Pancreas (tissue), 10 donors: ENCODE data around the gene TMC3. TPM values are rescaled to one million over a fixed set of nuclear protein-coding genes. Genes with fewer than 3 reads are reported as not detected.

ENCODE experiments used
- ATAC-seq, 4 donors: fragments of 200-7000 bp; cut with Tn5 transposase; one replicate each; pipeline versions ENCODE4 v1.8.0 to v1.9.1; 2020; ENCODE audit warnings: mild to moderate bottlenecking in 4 of 4, moderate library complexity in 4 of 4
- DNase-seq, 6 donors: peaks; one replicate each; pipeline ENCODE4 v3.0.0-alpha.2; 2020
- FAIRE-seq: peaks from 2 replicates; lab custom pipeline; 2012; peaks lifted over from hg19 to GRCh38; lab: Jason Lieb, UNC
- H3K27ac ChIP-seq, 4 donors: fragments of 200-600 bp; sonication (generic); 1 replicate in 3 of 4; 2 replicates in 1 of 4; pipeline versions ENCODE4 v1.5.0 to v1.8.0; 2020
- H3K27me3 ChIP-seq, 4 donors: fragments of 200-600 bp; one replicate each; pipeline ENCODE4 v1.8.0; 2021
- H3K36me3 ChIP-seq, 3 donors: fragments of 200-600 bp; sonication (generic) in 1 of 3; one replicate each; pipeline versions ENCODE4 v1.5.0 to v1.8.0; 2020 to 2021
- H3K4me1 ChIP-seq, 3 donors: fragments of 200-600 bp; one replicate each; pipeline ENCODE4 v1.8.0; 2021
- H3K4me3 ChIP-seq, 4 donors: fragments of 200-600 bp; sonication (generic) in 2 of 4; one replicate each; pipeline versions ENCODE4 v1.5.0 to v1.8.0; 2020 to 2021
- H3K9me3 ChIP-seq, 4 donors: fragments of 200-600 bp; one replicate each; pipeline ENCODE4 v1.8.0; 2021
- CTCF ChIP-seq, 4 donors: fragments of 200-600 bp; sonication (generic) in 3 of 4; IDR thresholded peaks; one replicate each; pipeline versions ENCODE4 v1.5.0 to v1.8.0; 2021; ENCODE audit warnings: antibody characterized with exemption in 4 of 4
- WGBS, 2 donors: extraction: QIAGEN DNeasy Blood & Tissue Kit; methylation state at CpG; one replicate each; pipeline ENCODE4 v1.1.7; 2013; 5-methylcytosine and 5-hydroxymethylcytosine counted together
- intact Hi-C, 3 donors: fragments of 100-400 bp; cut with DNase I; formaldehyde crosslinking; loops; one replicate each; pipeline versions ENCODE4 v1.11.1 to v1.14.2; 2022
- polyA plus RNA-seq, 2 donors: library from polyadenylated mRNA; stranded (reverse); fragments of 200-250 nt; gene quantifications; one replicate each; pipeline ENCODE4 v1.2.3, GENCODE V29; 2013
- total RNA-seq, 6 donors: library from RNA; stranded (reverse); fragmentation: NEBNext Ultra II Directional in 4 of 6; extraction: Animal tissue kit (Norgen Biotek cat#: 25700) in 4 of 6; gene quantifications; one replicate each; pipeline versions ENCODE4 v1.2.1 to v1.2.4, GENCODE V29; 2021 to 2023
- donor health status: healthy with polysubstance abuse.
- donor health status: DM: no; HTN: no; CAD: no; lungs with moderate emphysema.
- donor health status: DM: no; HTN: no; CAD: no.
- donor health status: control.
- donor health status: control.
- donor health status: Bipolar disorder and iron deficiency.
- donor health status: DM: yes; HTN: yes; CAD: no.
- donor health status: DM: no; HTN: no; CAD: no.
- donor health status: DM: no; HTN: no; CAD: no.
- donor health status: DM: yes; HTN: yes; CAD: no.

Gene TMC3
- total and polyA plus RNA-seq, 8 donors: 0.03 to 0.05 TPM; not detected in 6

- TF ChIP-seq CTCF (IDR thresholded peaks at IDR 0.05): no peak
- Histone ChIP-seq H3K4me1 (peaks cover 0 to 8% (median 0%) of the 10 kb centered on the region in 3 donors), H3K4me3 (no peak overlapping the region), H3K27me3 (no peaks in the 10 kb centered on the region), H3K9me3 (no peaks in the 10 kb centered on the region), H3K36me3 (no peaks in the 10 kb centered on the region), H3K27ac (no peak overlapping the region)
- ATAC-seq (no peak), DNase-seq (no peak), FAIRE-seq (no peak)
- intact Hi-C loops: no loop called here
- WGBS, 2 donors: 92% methylated on average over 5 of the region's 5 CpGs
These were observed 43.5 kb downstream of the TMC3 start for GRCh38 chr15:81330366-81331090.

GRCh38 chr15:81329446-81329845 is 44.6 kb downstream of the TMC3 start:
- H3K27ac ChIP-seq: no peak overlapping the region
- no peaks in the 10 kb centered on the region for H3K4me1 ChIP-seq
- H3K9me3 ChIP-seq: no peaks in the 10 kb centered on the region
- no peak overlapping the region for H3K4me3 ChIP-seq
- DNase-seq: no peak
- FAIRE-seq: no peak
- H3K27me3 ChIP-seq: no peaks in the 10 kb centered on the region
- H3K36me3 ChIP-seq: no peaks in the 10 kb centered on the region
- ATAC-seq: no peak
- WGBS, 2 donors: 94 to 98% methylated on average over 2 of the region's 2 CpGs
- no peak for TF ChIP-seq CTCF (IDR thresholded peaks at IDR 0.05)
- intact Hi-C loops: no loop called here

- no peak for TF ChIP-seq CTCF (IDR thresholded peaks at IDR 0.05)
- DNase-seq: no peak
- Histone ChIP-seq H3K27me3 (no peaks in the 10 kb centered on the region), H3K4me1 (peaks cover 0 to 3% (median 0%) of the 10 kb centered on the region in 3 donors), H3K36me3 (no peaks in the 10 kb centered on the region), H3K9me3 (no peaks in the 10 kb centered on the region), H3K4me3 (no peak overlapping the region), H3K27ac (no peak overlapping the region)
- intact Hi-C loops: no loop called here
- WGBS, 2 donors: 88 to 95% methylated on average over 3 of the region's 3 CpGs
- no peak for ATAC-seq
- FAIRE-seq: no peak
These were observed 46.5 kb downstream of the TMC3 start for GRCh38 chr15:81327516-81327915.

- 47 to 55% methylated on average over 7 of the region's 7 CpGs for WGBS, 2 donors
- no peaks in the 10 kb centered on the region for H3K27me3 ChIP-seq
- H3K9me3 ChIP-seq: no peaks in the 10 kb centered on the region
- FAIRE-seq (no peak), ATAC-seq (no peak), DNase-seq (no peak)
- no peak for TF ChIP-seq CTCF (IDR thresholded peaks at IDR 0.05)
- no peaks in the 10 kb centered on the region for H3K36me3 ChIP-seq
- no peak overlapping the region for H3K27ac ChIP-seq
- no peak overlapping the region for H3K4me3 ChIP-seq
- intact Hi-C loops: no loop called here
- peaks cover 0 to 3% (median 0%) of the 10 kb centered on the region in 3 donors for H3K4me1 ChIP-seq
These were observed 47.4 kb downstream of the TMC3 start for GRCh38 chr15:81326466-81327212.
